HG02571 (cell line): Measurements from ENCODE around the gene C19orf25.
A peak's percentile ranks its signal among the peaks of the same experiment; 100 is the strongest.

Experiments used
- ATAC-seq: cut with Tn5 transposase; IDR thresholded peaks from one replicate; pipeline ENCODE4 v1.9.1; 2021; ENCODE audit warnings: mild to moderate bottlenecking, moderate library complexity; ENCODE audit not compliant: unreplicated experiment

C19orf25 gene

DNA sequence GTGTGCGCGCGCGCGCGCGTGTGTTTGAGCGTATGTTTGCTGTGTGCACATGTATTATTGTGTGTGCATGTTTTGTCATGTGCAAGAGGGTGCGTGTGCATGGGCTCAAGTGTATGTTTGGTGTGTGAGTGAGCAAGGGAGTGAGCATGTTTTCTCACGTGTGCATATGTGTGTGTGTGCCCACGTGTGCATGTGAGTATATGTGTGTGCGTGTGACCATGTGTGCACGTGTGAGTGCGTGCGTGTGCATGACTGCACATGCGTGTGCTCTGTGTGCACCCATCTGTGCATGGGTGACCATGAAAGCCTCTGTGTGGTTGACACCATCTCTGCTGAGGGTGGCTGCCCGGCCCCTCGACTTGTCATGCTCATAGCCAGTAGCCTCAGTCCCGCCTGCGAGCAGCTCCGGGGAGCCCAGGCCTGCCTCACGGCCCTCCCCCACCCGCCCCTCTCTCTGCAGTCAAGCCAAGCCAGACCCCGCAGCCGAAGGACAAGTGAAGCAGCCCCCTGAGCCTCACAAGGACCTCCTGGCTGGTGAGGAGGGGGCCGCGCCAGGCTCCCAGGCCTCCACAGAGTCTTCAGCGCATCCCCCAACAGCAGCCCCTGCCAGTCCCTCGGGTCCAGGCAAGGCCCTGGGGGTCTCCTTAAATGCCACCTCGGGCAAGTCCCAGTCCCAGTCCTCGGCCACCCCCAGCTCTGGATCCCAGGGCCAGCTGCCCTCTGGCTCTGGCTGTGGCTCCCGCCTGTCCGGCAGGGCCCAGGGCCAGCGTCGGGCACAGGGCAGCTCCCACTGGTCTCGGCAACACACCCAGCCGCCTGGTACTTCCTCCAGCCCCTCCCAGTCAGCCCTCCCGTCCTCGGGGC, 17.9 kb upstream of the C19orf25 start:
- ATAC-seq, result no peak

DNA sequence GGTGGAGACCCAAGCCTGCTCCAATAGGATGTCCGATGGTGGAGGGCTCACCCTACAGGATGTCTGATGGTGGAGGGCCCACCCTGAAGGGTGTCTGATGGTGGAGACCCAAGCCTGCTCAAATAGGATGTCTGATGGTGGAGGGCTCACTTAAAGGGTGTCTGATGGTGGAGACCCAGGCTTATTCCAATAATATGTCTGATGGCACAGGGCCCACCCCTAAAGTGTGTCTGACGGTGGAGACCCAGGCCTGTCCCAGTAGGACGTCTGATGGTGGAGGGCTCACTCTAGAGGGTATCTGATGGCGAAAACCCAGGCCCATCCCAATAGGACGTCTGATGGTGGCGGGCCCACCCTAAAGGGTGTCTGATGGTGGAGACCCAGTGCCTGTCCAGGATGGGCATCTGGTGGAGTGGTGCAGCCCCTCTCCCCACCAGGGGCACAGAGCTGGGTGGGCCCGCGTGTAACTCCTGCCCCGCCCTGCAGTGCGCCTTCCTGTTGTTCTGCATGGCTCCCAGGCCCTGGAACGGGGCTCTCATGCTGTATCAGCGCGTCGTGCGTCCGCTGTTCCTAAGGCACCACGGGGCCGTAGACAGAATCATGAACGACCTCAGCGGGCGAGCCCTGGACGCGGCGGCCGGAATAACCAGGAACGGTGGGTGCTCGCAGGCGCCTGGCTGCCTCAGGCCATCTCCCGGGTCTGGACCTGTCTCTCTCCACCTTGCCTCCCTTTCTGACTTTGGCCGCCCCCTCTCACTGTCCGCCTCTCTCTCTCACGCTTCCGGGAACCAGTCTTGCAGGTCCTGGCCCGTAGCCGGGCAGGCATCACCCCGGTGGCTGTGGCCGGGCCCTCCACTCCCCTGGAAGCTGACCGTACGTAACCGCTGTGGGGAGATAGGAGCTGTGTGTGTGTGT, 17.0 kb upstream of the C19orf25 start:
- ATAC-seq, result no peak

DNA sequence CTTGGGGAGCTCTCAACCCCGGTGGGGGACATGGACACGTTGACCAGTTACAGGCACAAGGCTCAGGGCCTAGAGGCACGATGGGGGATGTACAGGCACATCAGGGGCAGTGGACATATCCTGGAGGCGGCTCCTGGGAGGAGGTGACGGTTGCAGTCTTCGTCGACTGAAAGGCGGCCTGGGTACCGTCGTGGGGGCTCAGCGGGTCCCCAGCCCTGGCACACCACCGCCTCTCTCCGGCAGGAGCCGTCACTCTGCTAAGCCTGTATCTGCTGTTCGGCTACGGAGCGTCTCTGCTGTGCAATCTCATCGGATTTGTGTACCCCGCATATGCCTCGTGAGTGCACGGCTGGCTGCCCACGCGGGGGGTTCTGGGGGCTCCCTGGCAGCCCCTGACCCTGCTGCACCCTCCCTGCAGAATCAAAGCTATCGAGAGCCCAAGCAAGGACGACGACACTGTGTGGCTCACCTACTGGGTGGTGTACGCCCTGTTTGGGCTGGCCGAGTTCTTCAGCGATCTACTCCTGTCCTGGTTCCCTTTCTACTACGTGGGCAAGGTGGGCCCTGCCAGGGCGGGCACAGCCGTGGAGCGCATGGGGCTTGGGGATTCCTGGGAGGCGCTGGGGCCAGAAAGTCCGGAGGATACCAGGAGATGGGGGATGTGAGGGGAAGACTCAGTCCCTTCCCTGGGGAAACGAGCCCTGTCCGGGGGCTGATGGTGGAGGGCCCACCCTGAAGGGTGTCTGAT, 16.2 kb upstream of the C19orf25 start:
- no peak for ATAC-seq

- ATAC-seq, result no peak
These were observed 15.2 kb upstream of the C19orf25 start for GRCh38 chr19:1494115-1494815.

- ATAC-seq, result no peak
These were observed 13.5 kb upstream of the C19orf25 start for GRCh38 chr19:1492474-1493006.

DNA sequence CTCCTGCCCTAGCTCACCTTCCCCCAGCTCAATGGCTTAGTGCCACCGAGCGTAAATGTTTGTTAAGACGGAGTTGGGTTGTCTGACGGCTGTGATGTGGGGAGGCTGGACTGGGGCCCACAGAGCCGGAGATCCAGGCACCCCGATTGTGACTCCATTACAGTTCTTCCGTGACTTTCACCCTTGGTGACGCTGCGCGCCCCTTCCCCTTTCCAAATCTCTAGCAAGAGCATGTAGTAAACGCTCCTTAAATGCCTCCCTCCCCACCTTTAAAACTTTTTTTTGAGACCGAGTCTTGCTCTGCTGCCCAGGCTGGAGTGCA, 12.8 kb upstream of the C19orf25 start:
- ATAC-seq, result no peak

- no peak for ATAC-seq
These were observed 12.3 kb upstream of the C19orf25 start, which contains the start of gene REEP6 for GRCh38 chr19:1491114-1491848. Gene REEP6 (plus strand): TSS chr19:1491181. CDS start chr19:1491270, 89 bp downstream.

GRCh38 chr19:1490311-1491113, 11.5 kb upstream of the C19orf25 start, which contains the start of gene PCSK4:
Gene PCSK4 (minus strand): TSS chr19:1490350. CDS start chr19:1490346, 4 bp downstream.
- peak; percentile 78 for ATAC-seq

- no peak for ATAC-seq
These were observed 10.7 kb upstream of the C19orf25 start for GRCh38 chr19:1489463-1490310.

- no peak for ATAC-seq
These were observed 9.2 kb upstream of the C19orf25 start for GRCh38 chr19:1488282-1488601.

DNA sequence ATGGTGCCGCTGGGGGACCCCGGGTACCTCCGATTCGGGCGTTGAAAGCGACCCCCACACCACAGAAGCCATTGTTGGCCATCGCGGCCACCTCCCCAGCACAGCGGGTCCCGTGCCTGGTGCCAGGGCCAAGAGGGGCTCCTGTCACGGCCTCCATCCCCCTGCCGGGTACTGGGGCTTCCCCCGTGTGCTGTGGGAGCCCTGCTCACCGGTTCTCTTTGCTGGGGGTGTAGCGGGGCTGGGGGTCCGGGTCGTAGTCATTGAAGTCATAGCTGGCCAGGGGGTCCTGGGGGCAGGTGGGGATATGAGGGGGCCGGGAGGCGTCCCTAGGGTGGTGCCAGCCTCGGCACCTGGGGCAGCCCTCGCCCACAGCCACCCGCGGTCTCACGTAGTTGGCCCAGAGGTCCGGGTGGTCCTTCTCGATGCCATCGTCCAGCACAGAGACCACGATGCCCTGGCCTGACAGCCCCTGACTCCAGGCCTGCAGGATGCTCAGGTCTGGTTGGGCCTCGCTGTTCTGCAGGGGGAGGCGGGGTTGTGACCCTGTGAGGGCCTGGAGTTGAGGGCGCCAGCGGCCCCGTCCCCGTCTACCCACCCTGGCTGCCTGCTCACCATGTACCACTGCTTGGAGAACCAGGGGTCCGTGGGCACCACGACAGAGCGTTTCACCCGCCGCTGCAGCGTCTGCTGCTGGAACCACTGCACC, 8.7 kb upstream of the C19orf25 start:
- ATAC-seq, result no peak

- ATAC-seq, result no peak
These were observed 7.9 kb upstream of the C19orf25 start for GRCh38 chr19:1486720-1487575.

DNA sequence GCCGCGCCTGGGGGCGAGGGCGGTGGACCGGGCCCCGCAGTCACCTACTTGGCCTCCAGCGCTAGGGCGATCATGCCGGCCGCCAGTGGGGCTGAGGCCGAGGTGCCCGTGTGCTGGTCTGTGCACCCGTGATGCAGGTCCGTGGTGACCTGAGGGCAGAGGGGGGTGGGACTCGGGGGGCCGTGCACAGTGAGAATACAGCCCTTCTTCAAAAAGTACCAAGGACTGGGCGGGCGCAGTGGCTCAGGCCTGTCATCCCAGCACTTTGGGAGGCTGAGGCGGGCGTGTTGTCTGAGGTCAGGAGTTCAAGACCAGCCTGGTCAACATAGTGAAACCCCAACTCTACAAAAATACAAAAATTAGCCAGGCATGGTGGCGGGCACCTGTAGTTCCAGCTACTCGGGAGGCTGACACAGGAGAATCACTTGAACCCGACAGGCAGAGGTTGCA, 5.0 kb upstream of the C19orf25 start:
- ATAC-seq, result no peak

DNA sequence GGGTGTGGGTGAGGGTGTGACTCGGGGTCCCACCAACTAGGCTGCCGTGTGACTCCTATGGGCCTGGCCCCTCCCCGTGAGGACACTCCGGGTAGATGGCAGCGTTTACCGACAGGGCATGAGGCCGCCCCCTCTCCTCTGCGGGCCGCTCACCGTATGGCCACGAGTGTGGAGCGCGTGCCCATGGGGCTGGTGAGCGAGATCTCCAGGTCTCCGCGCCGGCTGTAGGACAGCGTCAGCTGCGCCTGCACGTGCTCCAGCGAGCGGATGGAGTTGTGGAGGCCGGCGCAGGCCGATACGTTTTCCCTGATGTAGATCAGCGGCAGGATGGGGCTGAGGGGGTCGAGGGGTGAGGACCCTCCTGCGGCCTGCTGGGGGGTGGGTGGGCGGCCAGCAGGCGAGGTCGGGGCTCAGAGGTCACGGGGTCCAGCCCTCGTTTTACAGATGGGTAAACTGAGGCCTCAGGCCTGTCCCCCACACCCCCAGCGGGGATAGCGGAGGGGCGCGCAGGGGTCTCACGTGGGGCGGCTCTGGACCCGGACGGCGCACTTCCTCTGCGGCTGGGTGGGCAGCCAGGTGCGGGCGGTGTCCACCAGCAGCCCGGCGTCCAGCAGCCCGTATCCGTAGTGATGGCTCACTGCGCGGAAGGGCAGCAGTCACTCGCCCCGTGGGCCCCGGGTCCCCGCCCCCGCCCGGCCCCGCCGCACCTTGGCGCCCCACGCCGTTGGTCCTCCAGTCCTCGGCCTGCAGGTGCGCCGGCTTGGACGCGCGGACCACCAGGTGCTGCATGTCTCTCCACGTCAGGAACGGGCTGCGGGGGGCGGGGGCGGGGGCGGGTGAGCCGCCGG, 4.3 kb upstream of the C19orf25 start:
- no peak for ATAC-seq

DNA sequence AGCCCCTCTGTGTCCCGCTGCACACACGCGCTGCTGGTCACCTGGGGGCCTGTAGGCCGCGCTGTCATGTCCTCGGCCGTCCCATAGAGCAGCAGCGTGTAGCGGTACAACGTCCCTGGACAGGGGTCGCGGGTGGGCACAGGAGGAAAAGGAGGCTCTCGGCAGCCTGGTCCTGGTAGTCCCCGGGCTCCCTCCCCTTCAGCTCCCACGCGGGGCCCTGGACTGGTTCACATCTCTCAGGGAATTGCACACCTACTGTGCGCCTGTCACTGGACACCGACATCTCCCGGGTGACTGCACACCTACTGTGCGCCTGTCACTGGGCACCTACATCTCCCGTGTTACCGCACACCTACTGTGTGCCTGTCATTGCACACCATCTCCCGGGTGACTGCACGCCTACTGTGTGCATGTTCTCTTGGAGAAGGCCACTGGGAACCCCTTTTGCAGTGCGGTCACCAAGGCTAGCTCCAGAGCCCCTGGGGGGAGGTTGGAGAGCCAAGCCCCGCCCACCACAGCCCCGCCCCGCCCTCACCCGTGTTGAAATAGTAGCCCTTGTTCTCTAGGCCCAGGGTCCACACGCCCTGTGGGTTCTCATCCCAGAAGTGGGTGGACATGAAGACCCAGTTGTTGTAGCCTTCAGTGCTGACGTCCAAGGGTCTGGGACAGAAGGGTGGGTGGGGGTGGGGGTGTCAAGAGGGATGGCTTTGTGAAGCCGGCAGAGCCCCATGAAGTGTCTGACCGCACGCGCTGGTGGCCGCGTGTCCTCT, 3.5 kb upstream of the C19orf25 start:
- ATAC-seq, result no peak
